KMS-11 (cell line): Measurements from ENCODE around the gene SEMA3A.
"Not testable (repeated sequence)": the region's sequence is repeated elsewhere in the genome, so short reads cannot be mapped to it uniquely, and the experiment has no call there.

Experiments
- H2AFZ ChIP-seq: fragments of 200-600 bp; sonication (generic); 2 replicates; pipeline ENCODE4 v1.6.1; 2016; ENCODE audit warnings: antibody characterized with exemption, mixed run types, low read depth
- H3K27ac ChIP-seq: fragments of 200-600 bp; sonication (generic); 2 replicates; pipeline ENCODE4 v1.6.1; 2016; ENCODE audit warnings: mild to moderate bottlenecking, mixed run types
- H3K27me3 ChIP-seq: fragments of 200-600 bp; sonication (generic); 2 replicates; pipeline ENCODE4 v1.6.1; 2017; ENCODE audit warnings: mild to moderate bottlenecking, low read depth, mixed run types, moderate library complexity; ENCODE audit not compliant: insufficient read depth
- H3K36me3 ChIP-seq: fragments of 200-600 bp; sonication (generic); 2 replicates; pipeline ENCODE4 v1.6.1; 2017; ENCODE audit warnings: mild to moderate bottlenecking, mixed run types; ENCODE audit not compliant: insufficient read depth
- H3K4me1 ChIP-seq: fragments of 200-600 bp; sonication (generic); 2 replicates; pipeline ENCODE4 v1.6.1; 2016; ENCODE audit warnings: mild to moderate bottlenecking, low read depth, mixed run types; ENCODE audit not compliant: poor library complexity, severe bottlenecking
- H3K4me2 ChIP-seq: fragments of 200-600 bp; sonication (generic); 2 replicates; pipeline ENCODE4 v1.7.0; 2016; ENCODE audit warnings: mild to moderate bottlenecking, mixed run types
- H3K4me3 ChIP-seq: fragments of 200-600 bp; sonication (generic); IDR thresholded peaks from 2 replicates; pipeline ENCODE4 v1.6.1; 2017; ENCODE audit warnings: low read depth, low read length, mixed read lengths; ENCODE audit not compliant: insufficient read depth
- H3K79me2 ChIP-seq: fragments of 200-600 bp; sonication (generic); 2 replicates; pipeline ENCODE4 v1.6.1; 2016; ENCODE audit warnings: low read depth, mixed run types; ENCODE audit not compliant: insufficient read depth
- H3K9ac ChIP-seq: fragments of 200-600 bp; sonication (generic); 2 replicates; pipeline ENCODE4 v1.6.1; 2016; ENCODE audit warnings: mild to moderate bottlenecking, mixed run types
- H4K20me1 ChIP-seq: fragments of 200-600 bp; sonication (generic); 2 replicates; pipeline ENCODE4 v1.6.1; 2016; ENCODE audit warnings: mild to moderate bottlenecking, mixed run types; ENCODE audit not compliant: insufficient read depth
- TF ChIP-seq, protein P1 (sequence below): fragments of 200-600 bp; sonication (generic); conservative IDR thresholded peaks from 2 replicates; pipeline ENCODE4 v1.6.1; 2017; ENCODE audit warnings: low read depth, mild to moderate bottlenecking, antibody characterized with exemption, low read length, moderate library complexity, mixed read lengths

The SEMA3A gene

DNA sequence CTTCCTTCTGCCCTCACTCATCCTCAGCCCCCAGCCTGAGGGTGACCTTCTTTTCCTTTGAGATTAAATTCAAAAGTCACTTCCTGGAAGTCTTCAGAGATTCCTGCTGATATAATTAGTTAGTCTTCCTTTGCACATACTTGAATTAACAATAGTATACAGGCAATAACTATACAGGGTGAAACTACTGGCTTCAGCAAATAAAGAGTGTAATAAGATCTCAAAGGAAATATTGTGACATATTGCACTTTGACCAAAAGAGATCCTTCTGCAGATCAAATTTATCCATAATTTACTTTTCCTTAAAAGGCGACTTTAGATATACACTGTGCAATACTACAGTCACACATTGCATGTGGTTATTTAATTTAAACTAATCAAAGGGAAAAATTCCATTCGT, 123.8 kb downstream of the SEMA3A start:
- Histone ChIP-seq H3K27me3 (no peaks in the 10 kb centered on the region), H2AFZ (no peak overlapping the region), H4K20me1 (no peaks in the 10 kb centered on the region), H3K36me3 (no peaks in the 10 kb centered on the region), H3K79me2 (no peaks in the 10 kb centered on the region), H3K4me1 (no peaks in the 10 kb centered on the region), H3K4me2 (no peak overlapping the region), H3K27ac (no peak overlapping the region), H3K9ac (no peak overlapping the region), H3K4me3 (no peak overlapping the region)
- TF ChIP-seq, protein P1, sequence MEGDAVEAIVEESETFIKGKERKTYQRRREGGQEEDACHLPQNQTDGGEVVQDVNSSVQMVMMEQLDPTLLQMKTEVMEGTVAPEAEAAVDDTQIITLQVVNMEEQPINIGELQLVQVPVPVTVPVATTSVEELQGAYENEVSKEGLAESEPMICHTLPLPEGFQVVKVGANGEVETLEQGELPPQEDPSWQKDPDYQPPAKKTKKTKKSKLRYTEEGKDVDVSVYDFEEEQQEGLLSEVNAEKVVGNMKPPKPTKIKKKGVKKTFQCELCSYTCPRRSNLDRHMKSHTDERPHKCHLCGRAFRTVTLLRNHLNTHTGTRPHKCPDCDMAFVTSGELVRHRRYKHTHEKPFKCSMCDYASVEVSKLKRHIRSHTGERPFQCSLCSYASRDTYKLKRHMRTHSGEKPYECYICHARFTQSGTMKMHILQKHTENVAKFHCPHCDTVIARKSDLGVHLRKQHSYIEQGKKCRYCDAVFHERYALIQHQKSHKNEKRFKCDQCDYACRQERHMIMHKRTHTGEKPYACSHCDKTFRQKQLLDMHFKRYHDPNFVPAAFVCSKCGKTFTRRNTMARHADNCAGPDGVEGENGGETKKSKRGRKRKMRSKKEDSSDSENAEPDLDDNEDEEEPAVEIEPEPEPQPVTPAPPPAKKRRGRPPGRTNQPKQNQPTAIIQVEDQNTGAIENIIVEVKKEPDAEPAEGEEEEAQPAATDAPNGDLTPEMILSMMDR = no peak

DNA sequence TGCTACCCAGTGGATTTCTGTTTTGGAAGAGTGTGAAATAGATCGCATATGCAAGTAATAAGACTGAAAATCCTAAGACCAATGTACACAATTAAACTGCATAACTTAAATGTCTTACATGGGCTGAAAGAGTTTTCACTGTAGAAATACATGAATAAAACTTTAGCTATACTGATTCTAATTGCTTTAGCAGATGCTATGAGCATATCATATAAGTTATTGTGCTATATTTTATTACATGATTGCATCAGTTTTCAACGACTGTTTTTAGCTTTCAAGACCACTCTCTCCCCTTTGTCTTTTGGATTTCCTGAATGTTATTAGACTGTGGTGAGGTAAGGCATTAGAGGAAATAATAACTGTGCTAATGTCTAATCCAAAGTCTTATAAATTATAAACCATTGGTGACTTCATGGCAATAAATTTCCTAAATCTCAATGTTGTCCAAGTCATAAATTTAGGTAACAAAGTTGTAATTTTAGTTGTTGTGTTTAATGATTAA, 124.5 kb downstream of the SEMA3A start:
- H3K4me3 ChIP-seq = no peak overlapping the region
- H4K20me1 ChIP-seq = no peaks in the 10 kb centered on the region
- no peak overlapping the region for H2AFZ ChIP-seq
- TF ChIP-seq, protein P1 = no peak
- no peak overlapping the region for H3K4me2 ChIP-seq
- no peaks in the 10 kb centered on the region for H3K4me1 ChIP-seq
- H3K27me3 ChIP-seq = no peaks in the 10 kb centered on the region
- no peaks in the 10 kb centered on the region for H3K79me2 ChIP-seq
- no peak overlapping the region for H3K9ac ChIP-seq
- no peak overlapping the region for H3K27ac ChIP-seq
- H3K36me3 ChIP-seq = no peaks in the 10 kb centered on the region

DNA sequence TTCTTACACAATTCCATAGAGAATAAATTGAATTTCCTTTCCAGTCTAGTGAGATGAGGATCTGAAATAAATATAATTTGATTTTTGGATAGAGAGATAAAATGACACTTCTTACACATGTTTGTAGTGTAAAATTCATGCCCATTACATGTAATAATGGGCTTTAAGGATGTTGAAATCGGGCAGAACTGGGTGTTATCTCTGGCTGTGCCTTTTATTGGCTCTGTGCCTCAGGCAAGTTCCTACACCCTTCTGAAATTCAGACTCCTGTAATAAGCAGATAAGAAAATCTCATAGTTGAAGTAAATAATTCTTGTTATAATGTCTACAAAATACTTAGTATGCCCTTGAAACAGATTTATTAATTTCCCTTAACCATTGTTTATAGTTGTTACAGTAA, 125.6 kb downstream of the SEMA3A start:
- Histone ChIP-seq H3K79me2 (no peaks in the 10 kb centered on the region), H3K27me3 (no peaks in the 10 kb centered on the region), H4K20me1 (no peaks in the 10 kb centered on the region), H3K4me2 (no peak overlapping the region), H3K4me3 (no peak overlapping the region), H3K4me1 (no peaks in the 10 kb centered on the region), H3K9ac (no peak overlapping the region), H3K27ac (no peak overlapping the region), H2AFZ (no peak overlapping the region), H3K36me3 (no peaks in the 10 kb centered on the region)
- TF ChIP-seq, protein P1 = no peak

DNA sequence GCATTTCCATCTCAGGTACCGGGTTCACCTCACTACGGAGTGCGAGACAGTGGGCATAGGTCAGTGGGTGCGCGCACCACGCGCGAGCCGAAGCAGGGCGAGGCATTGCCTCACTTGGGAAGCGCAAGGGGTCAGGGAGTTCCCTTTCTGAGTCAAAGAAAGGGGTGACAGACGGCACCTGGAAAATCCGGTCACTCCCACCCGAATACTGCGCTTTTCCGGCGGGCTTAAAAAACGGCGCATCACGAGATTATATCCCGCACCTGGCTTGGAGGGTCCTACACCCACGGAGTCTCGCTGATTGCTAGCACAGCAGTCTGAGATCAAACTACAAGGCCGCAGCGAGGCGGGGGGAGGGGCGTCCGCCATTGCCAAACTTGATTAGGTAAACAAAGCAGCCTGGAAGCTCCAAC, 132.1 kb downstream of the SEMA3A start:
- H3K4me3 ChIP-seq, H3K4me2 ChIP-seq, H4K20me1 ChIP-seq, H3K79me2 ChIP-seq, H3K9ac ChIP-seq, H3K27ac ChIP-seq, H3K36me3 ChIP-seq, H3K27me3 ChIP-seq, H2AFZ ChIP-seq: not testable (repeated sequence)
- peaks cover 25% of the 10 kb centered on the region for H3K4me1 ChIP-seq

DNA sequence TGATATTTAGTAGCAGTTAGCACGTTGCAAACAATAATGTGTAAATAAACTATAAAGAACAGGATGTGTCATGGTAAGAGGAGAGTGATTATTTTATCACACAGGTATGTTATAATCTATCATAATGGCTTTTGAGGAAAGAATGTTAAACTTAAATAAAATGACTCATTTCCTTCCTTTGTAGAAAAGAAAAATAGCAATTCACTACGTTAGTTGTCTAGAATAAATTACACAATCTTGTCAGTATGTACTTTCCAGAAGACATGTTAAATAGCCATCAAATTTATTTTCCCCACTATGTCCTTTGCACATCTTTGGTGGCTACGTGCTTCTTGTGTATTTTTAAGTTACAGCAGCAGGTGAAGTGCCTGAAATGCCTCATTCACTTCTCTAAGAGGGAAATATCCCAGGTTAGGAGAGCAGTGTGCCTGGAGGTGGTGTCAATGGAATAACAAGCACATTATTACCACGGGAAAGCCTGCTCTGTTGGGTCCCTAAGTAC, 133.8 kb downstream of the SEMA3A start:
- H2AFZ ChIP-seq = no peak overlapping the region
- TF ChIP-seq, protein P1 = no peak
- no peaks in the 10 kb centered on the region for H4K20me1 ChIP-seq
- H3K36me3 ChIP-seq = no peaks in the 10 kb centered on the region
- H3K27me3 ChIP-seq = no peaks in the 10 kb centered on the region
- no peak overlapping the region for H3K4me3 ChIP-seq
- H3K79me2 ChIP-seq = no peaks in the 10 kb centered on the region
- H3K4me1 ChIP-seq = peaks cover 32% of the 10 kb centered on the region
- no peak overlapping the region for H3K4me2 ChIP-seq
- no peak overlapping the region for H3K9ac ChIP-seq
- H3K27ac ChIP-seq = no peak overlapping the region
